GM19438 (cell line): ENCODE results near the gene OSBPL3.
"Not testable (repeated sequence)": the region's sequence is repeated elsewhere in the genome, so short reads cannot be mapped to it uniquely, and the experiment has no call there.

Experiments used
- ATAC-seq: cut with Tn5 transposase; IDR thresholded peaks from one replicate; pipeline ENCODE4 v1.9.1; 2021; ENCODE audit warnings: low read depth; ENCODE audit not compliant: unreplicated experiment

OSBPL3 gene

GRCh38 chr7:24816868-24817267, 163.1 kb downstream of the OSBPL3 start:
- ATAC-seq = no peak

GRCh38 chr7:24812305-24812945, 167.6 kb downstream of the OSBPL3 start:
- no peak for ATAC-seq

GRCh38 chr7:24808518-24808917, 171.5 kb downstream of the OSBPL3 start:
- ATAC-seq = no peak

GRCh38 chr7:24802300-24802699, 177.7 kb downstream of the OSBPL3 start:
- no peak for ATAC-seq

GRCh38 chr7:24801883-24802282, 178.1 kb downstream of the OSBPL3 start:
- ATAC-seq = no peak

- ATAC-seq = no peak
Observed at GRCh38 chr7:24800667-24801066, 179.3 kb downstream of the OSBPL3 start.

GRCh38 chr7:24800073-24800472, 179.9 kb downstream of the OSBPL3 start:
- ATAC-seq = no peak

GRCh38 chr7:24799506-24799905, 180.5 kb downstream of the OSBPL3 start:
- no peak for ATAC-seq

GRCh38 chr7:24798261-24798660, 181.7 kb downstream of the OSBPL3 start:
- ATAC-seq = no peak

GRCh38 chr7:24797270-24797669, 182.7 kb downstream of the OSBPL3 start:
- ATAC-seq = no peak

GRCh38 chr7:24795407-24795767, 184.6 kb downstream of the OSBPL3 start:
- ATAC-seq = no peak

GRCh38 chr7:24794751-24795406, 185.1 kb downstream of the OSBPL3 start:
- not testable (repeated sequence) for ATAC-seq

- ATAC-seq = no peak
Observed at GRCh38 chr7:24793982-24794648, 185.9 kb downstream of the OSBPL3 start.

GRCh38 chr7:24788961-24789576, 190.9 kb downstream of the OSBPL3 start:
- no peak for ATAC-seq

GRCh38 chr7:24788075-24788474, 191.9 kb downstream of the OSBPL3 start:
- no peak for ATAC-seq

- no peak for ATAC-seq
Observed at GRCh38 chr7:24786941-24787340, 193.0 kb downstream of the OSBPL3 start.

GRCh38 chr7:24786306-24786705, 193.7 kb downstream of the OSBPL3 start:
- ATAC-seq = no peak

- ATAC-seq = no peak
Observed at GRCh38 chr7:24784277-24784676, 195.7 kb downstream of the OSBPL3 start.

GRCh38 chr7:24783698-24784097, 196.3 kb downstream of the OSBPL3 start:
- ATAC-seq = no peak

GRCh38 chr7:24781106-24781505, 198.9 kb downstream of the OSBPL3 start:
- ATAC-seq = no peak

GRCh38 chr7:24779283-24779655, 200.7 kb downstream of the OSBPL3 start:
- no peak for ATAC-seq
